ENCODE measurements around the gene GRID1.

GRCh38 chr10:86167762-86168128, 198.8 kb downstream of the GRID1 start:
- TF ChIP-seq CTCF (IDR thresholded peaks at IDR 0.05) (no peak), POLR2AphosphoS5 (IDR thresholded peaks at IDR 0.05) (no peak), POLR2A (IDR thresholded peaks at IDR 0.05) (no peak)

Data from breast epithelium (tissue), 3 donors.